Activated CD4-positive, alpha-beta T cell treated with anti-CD3 and anti-CD28 coated beads, Interleukin-2, amount 10 ng/mL, durations not matched to agents 24 days and 14 days (primary cell): Measurements from ENCODE around the gene TMUB1. TPM values are rescaled to one million over a fixed set of nuclear protein-coding genes. Genes with fewer than 3 reads are reported as not detected.

Source experiments
- DNase-seq: peaks from one replicate; pipeline ENCODE4 v3.0.0; 2022
- H3K27ac Mint-ChIP-seq: one replicate; pipeline ENCODE4 v1.8.0; 2022; ENCODE audit warnings: mild to moderate bottlenecking, mixed read lengths
- H3K27me3 Mint-ChIP-seq: one replicate; pipeline ENCODE4 v1.8.0; 2022; ENCODE audit warnings: mixed read lengths
- H3K36me3 Mint-ChIP-seq: one replicate; pipeline ENCODE4 v1.8.0; 2022; ENCODE audit warnings: low read depth, mild to moderate bottlenecking, mixed read lengths
- H3K4me1 Mint-ChIP-seq: one replicate; pipeline ENCODE4 v1.8.0; 2021; ENCODE audit warnings: mixed read lengths
- H3K4me3 Mint-ChIP-seq: one replicate; pipeline ENCODE4 v1.8.0; 2022; ENCODE audit warnings: mild to moderate bottlenecking, moderate library complexity, mixed read lengths
- H3K9me3 Mint-ChIP-seq: one replicate; pipeline ENCODE4 v1.8.0; 2021; ENCODE audit warnings: mixed read lengths
- intact Hi-C: fragments of 100-400 bp; cut with micrococcal nuclease; formaldehyde crosslinking; loops from one replicate; pipeline ENCODE4 v1.15.1; 2023
- total RNA-seq: library from RNA; stranded (reverse); gene quantifications from 2 replicates; pipeline ENCODE4 v1.2.3, GENCODE V29; 2022

Gene TMUB1
- total RNA-seq, 1 donor from 2014 or later: 59.2 TPM

DNA sequence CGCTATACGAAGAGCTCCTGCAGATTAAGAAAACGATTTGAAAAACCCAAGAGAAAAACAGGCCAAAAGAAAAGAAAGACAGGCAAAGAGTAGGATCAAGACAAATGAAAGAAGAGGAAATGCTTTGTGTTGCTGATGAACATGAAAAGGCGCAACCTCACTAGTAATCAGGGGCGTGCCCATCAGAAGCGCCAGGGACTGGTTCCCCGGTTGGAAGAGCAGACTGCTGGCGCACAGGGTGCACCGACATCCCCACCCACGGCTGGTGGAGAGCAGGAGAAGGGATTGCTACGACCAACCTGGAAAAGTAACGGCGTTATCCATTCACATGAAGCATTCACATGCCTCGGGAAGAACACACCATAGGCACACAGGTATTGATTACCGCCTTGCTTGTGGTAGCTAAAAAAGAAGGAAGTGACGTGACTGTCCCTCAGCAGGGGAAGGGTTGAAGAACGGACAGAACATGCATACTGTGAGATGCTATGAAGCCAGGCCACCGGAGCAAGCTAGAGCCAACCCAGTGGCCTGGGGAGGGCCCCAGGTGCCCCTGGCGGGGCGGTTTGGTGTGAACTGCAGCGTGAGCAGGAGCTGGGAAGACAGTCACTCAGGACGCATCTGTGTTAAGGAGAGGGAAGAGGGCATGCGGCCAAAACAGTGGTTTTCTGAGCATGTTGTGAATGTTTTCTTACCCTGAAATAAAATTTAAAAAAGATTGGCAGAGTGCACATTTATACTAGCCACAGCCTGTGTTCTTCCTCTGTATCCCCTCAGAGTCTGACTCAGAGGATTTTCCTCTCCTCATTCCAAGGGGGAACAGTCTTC is 21.3 kb upstream of the TMUB1 start:
- intact Hi-C loops: no loop called here
- H3K27ac Mint-ChIP-seq: no peak overlapping the region

DNA sequence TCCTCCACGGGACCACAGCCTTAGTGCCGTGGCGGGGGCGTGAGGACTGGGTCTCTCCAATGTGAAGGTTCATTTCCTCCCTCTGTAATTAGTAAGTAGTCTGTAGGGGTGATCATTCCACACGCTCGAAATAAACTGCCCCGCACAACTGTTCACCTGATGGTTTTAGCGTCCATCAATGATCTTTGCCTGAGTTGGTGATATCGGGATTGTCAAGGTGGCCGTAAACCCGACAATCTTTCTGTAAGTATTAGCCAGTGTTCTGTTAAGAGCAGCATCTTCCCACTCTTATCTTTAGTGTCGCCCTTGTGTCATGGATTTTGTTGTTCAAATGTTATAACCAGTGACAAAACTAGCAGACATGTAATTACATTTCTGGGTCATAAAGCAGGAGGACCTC is 20.7 kb upstream of the TMUB1 start:
- no peak overlapping the region for H3K27ac Mint-ChIP-seq
- intact Hi-C loops: no loop called here
- DNase-seq: no peak
- no peaks in the 10 kb centered on the region for H3K9me3 Mint-ChIP-seq
- H3K27me3 Mint-ChIP-seq: no peaks in the 10 kb centered on the region
- H3K4me1 Mint-ChIP-seq: peaks cover 2% of the 10 kb centered on the region
- no peaks in the 10 kb centered on the region for H3K36me3 Mint-ChIP-seq
- no peak overlapping the region for H3K4me3 Mint-ChIP-seq

More for the DNA sequence above, 21.3 kb upstream of the TMUB1 start:
- no peaks in the 10 kb centered on the region for H3K9me3 Mint-ChIP-seq
- peaks cover 2% of the 10 kb centered on the region for H3K4me1 Mint-ChIP-seq
- DNase-seq: no peak
- no peaks in the 10 kb centered on the region for H3K36me3 Mint-ChIP-seq
- H3K27me3 Mint-ChIP-seq: no peaks in the 10 kb centered on the region
- H3K4me3 Mint-ChIP-seq: no peak overlapping the region

DNA sequence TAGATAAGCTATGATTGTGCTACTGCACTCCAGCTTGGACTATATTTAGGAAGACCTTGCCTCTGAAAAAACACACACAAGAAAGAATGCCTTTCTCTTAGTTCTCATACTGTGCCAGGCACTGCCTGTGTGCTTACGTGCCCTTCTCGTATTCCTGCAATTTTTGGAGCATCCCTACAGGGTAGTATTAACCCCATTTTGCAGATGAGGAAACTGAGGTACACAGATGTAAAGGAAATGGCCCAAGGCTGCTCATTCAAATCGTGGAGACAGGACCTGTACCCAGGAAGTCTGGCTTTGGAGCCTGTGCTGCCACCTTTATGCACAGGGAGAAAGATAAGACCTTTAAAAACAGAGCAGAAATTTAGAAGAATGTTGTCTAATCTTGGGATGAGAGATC is 19.7 kb upstream of the TMUB1 start:
- Mint-ChIP-seq H3K27ac (peak overlapping the region; percentile 1), H3K4me1 (peaks cover 2% of the 10 kb centered on the region), H3K9me3 (no peaks in the 10 kb centered on the region), H3K4me3 (no peak overlapping the region), H3K36me3 (no peaks in the 10 kb centered on the region), H3K27me3 (no peaks in the 10 kb centered on the region)
- intact Hi-C loops: no loop called here
- DNase-seq: no peak

DNA sequence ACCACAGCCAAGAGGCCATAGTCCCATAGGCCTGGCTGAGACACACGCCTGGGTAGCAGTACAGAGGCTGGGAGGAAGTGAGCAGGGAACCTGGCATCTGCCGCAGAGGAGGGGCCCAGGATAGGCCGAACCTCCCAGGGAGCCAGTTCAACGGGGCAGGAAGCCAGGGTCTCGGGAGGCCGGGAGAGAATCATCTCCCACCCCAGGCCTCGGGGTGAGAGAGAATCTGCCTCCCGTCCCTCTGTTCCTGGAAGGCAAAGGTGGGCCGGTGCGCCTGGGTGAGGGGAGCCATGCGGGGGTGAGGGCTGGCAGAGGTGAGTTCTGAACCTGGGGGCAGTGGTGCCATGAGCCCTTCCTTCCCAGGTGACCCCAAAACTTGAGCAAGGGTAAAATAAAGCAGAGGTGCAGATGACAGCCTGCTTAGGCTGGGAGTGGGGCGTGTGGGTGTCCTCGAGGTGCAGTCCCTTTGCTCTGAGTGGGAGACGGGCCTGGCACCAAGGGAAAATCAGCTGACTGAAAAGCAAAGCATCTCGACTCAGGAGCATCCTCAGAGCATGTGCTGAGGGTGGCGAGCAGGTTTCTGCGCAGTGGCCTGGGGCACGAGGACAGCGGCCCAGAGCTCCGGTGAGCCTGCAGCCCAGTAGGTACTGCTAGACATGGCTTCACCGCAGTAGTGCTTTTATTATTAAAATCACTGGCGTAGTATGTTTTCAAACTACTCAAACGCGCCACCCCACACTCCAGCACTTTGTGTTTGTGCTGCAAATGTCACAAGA is 18.5 kb upstream of the TMUB1 start:
- H3K27me3 Mint-ChIP-seq: no peaks in the 10 kb centered on the region
- H3K27ac Mint-ChIP-seq: no peak overlapping the region

DNA sequence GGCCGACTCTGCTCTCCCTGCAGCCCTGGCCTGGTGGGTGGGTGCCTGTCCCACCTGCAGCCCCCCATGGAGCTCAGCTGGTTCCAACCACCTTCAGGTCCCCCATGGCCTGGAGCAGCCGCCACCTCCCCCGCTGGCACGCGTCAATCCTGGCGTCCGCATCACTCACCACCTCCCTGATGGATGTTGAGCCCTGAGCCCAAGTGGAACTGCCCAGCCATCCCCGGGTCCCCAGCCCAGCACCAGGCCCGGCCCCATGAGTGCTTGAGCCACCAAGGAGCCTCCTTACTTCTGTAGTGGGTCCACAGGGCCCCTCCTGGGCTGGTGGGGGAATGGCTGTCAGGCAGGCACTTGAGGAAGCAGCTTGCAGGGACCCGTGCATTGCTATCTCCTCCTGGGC is 17.6 kb upstream of the TMUB1 start:
- Mint-ChIP-seq H3K4me3 (no peak overlapping the region), H3K27ac (no peak overlapping the region), H3K4me1 (peaks cover 4% of the 10 kb centered on the region), H3K36me3 (no peaks in the 10 kb centered on the region), H3K9me3 (no peaks in the 10 kb centered on the region), H3K27me3 (no peaks in the 10 kb centered on the region)
- no peak for DNase-seq
- intact Hi-C loops: no loop called here

More for the DNA sequence above, 18.5 kb upstream of the TMUB1 start:
- intact Hi-C loops: no loop called here
- Mint-ChIP-seq H3K9me3 (no peaks in the 10 kb centered on the region), H3K4me3 (no peak overlapping the region), H3K36me3 (no peaks in the 10 kb centered on the region), H3K4me1 (peaks cover 2% of the 10 kb centered on the region)
- no peak for DNase-seq

DNA sequence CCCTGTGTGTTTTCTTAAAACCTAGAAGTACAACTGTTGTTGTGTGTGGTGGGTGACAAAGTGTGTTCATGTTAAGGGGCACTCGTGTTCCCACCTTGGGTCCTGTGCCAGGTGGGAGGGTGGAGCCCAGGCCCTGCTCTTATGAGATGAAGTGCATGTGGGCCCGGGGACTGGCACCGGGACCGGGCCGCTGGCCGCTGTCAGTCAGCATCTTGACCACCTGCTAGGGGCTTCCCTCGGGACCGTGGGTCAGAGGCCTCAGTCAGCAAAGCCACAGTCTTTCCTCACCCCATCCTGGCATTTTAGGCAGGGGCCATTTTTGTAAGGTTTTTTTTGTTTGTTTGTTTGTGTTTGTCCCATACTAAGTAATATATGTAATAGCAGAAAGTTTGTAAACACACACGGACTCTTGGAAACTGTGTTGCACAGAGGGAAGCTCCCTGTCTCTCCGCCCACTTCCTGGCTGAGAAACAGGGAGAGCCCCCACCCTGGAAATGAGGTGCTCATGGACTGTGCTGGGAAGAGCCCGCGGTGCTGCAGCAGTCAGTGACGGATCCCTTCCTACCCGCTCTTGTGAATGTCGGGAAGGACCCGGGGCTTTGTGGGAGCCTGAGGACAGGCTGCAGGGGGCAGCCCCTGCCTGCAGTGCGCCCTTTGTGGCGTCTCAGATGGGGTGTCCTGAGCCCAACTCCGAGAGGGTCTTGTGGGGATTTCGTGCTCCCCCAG is 16.4 kb upstream of the TMUB1 start:
- no peak for DNase-seq
- Mint-ChIP-seq H3K27ac (no peak overlapping the region), H3K4me1 (peaks cover 4% of the 10 kb centered on the region), H3K36me3 (no peaks in the 10 kb centered on the region), H3K4me3 (no peak overlapping the region), H3K9me3 (no peaks in the 10 kb centered on the region), H3K27me3 (no peaks in the 10 kb centered on the region)
- intact Hi-C loops: no loop called here

DNA sequence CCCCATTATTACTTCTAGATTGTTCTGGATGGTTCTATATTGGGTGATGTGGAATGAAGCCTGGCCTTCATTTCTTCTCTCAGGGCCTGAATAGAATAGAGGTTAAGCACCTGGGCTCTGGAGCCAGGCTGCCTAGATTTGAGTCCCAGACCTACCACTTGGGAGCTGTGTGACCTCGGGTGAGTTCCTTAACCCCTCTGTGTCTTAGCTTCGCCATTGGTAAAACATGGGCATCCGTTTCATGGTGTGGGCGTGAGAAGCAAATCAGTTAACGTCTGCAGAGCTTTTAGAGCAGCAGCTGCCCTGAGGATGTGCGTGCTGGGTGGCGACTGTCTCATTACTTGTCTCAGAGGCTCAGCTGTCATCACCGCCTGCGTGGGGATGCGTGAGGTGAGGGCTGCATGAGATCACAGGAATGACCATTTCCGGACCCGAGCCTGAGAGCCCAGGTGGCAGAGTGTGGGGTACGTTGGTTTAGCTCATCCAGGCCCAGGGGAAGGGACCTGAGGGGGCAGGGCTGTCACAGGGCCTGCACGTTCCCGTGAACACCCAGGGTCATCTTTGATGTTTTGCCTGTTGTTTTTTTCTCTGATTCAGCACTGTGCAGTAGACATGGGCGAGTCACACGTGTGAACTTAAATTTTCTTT is 12.7 kb upstream of the TMUB1 start:
- H3K27ac Mint-ChIP-seq: no peak overlapping the region

DNA sequence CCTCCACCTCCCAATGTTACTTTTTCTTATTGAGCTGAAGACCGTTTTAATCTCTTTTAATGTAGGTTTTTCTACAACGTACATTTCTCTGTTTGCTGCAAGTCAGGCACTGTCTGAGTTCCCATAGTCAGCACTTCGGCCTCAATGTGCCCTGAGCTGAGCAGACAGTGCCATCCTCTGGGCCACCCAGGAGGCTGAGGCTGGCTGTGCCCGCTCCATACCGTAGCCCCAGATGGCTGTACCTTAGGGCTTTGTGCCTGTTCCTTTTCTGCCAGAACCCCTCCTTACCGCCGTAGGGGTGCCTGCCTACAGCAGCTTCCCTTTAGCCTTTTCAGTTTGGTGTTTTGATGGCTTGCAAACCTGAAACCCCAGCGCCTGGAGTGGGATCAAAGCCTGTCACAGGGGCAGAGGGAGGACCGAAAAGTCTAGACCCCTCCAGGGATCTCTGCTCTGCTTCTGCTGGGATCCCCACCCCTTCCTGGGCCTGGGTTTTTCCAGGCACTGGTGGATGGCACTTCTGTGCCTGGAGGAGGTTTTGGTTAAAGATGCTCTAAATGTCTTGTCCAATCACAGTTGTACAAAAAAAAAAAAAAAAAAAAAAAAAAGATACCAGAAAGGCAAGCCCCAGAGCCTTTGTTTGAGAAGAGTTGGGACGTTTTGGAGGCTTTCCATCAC is 12.0 kb upstream of the TMUB1 start:
- H3K36me3 Mint-ChIP-seq: no peaks in the 10 kb centered on the region
- no peak overlapping the region for H3K4me3 Mint-ChIP-seq
- H3K9me3 Mint-ChIP-seq: no peaks in the 10 kb centered on the region
- intact Hi-C loops: no loop called here
- no peak for DNase-seq
- H3K27me3 Mint-ChIP-seq: no peaks in the 10 kb centered on the region
- H3K4me1 Mint-ChIP-seq: peaks cover 4% of the 10 kb centered on the region
- no peak overlapping the region for H3K27ac Mint-ChIP-seq

More for the DNA sequence above, 12.7 kb upstream of the TMUB1 start:
- Mint-ChIP-seq H3K9me3 (no peaks in the 10 kb centered on the region), H3K27me3 (no peaks in the 10 kb centered on the region), H3K4me3 (no peak overlapping the region), H3K36me3 (no peaks in the 10 kb centered on the region), H3K4me1 (peaks cover 4% of the 10 kb centered on the region)
- intact Hi-C loops: no loop called here
- no peak for DNase-seq

DNA sequence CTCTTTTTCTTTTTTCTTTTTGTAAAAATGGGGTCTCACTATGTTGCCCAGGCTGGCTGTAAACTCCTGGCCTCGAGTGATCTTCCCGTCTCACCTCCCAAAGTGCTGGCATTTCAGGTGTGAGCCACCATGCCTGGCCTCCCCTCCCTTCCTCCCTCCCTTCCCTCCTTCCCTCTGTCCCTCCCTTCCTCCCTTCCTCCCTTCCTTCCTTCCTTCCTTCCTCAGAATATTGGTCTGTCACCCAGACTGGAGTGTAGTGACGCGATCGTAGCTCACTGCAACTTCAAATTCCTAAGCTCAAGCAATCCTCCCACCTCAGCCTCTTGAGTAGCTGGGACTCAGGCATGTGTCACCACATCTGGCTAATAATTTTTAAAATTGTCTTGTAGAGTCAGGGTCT is 11.4 kb upstream of the TMUB1 start:
- Mint-ChIP-seq H3K27ac (no peak overlapping the region), H3K4me3 (no peak overlapping the region), H3K36me3 (no peaks in the 10 kb centered on the region), H3K27me3 (no peaks in the 10 kb centered on the region), H3K4me1 (peaks cover 4% of the 10 kb centered on the region), H3K9me3 (no peaks in the 10 kb centered on the region)
- no peak for DNase-seq
- intact Hi-C loops: no loop called here

DNA sequence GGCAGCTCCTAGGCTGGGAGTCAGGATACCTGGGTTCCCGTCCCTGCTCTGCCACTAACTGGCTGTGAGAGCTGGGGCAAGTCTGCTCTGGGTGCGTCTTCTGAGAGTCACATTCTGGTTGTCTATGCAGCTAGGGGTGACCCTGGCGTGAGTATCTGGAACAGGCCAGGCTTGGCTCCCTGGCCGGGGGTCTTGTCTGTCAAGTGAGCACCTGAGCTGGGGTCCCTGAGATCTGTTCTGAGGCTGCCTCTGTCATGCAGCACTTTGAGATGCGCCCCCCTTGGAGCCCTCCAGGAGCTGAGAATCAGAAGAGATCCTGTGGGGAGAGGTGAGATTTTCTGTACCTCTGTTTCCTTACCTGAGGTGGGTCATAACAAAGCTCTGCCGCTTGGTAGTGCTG is 10.5 kb upstream of the TMUB1 start:
- Mint-ChIP-seq H3K27ac (no peak overlapping the region), H3K4me3 (no peak overlapping the region), H3K27me3 (peaks cover 3% of the 10 kb centered on the region), H3K4me1 (peaks cover 9% of the 10 kb centered on the region), H3K9me3 (no peaks in the 10 kb centered on the region), H3K36me3 (peaks cover 3% of the 10 kb centered on the region)
- intact Hi-C loops: no loop called here
- no peak for DNase-seq

DNA sequence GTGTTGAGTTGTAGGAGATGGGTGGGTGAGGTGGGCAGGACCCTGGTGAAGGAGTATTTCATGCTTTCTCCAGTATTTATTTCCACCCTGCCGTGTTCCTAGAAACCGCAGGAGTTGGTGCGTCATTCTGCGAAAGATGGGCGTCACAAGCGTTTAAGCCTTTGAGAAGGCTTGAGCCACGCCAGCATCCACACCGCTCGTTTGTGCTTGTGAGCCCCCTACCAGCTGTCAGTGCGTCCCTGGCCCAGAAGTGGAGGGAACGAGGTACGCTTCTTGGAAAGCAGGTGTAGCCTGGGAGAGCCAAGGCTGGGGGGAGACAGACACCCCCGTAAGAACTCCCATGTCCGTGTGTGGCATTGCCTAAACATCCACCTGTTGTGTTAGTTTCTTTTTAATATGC is 8.7 kb upstream of the TMUB1 start:
- peaks cover 13% of the 10 kb centered on the region for H3K4me1 Mint-ChIP-seq
- H3K9me3 Mint-ChIP-seq: no peaks in the 10 kb centered on the region
- H3K27ac Mint-ChIP-seq: no peak overlapping the region
- H3K4me3 Mint-ChIP-seq: no peak overlapping the region
- peaks cover 5% of the 10 kb centered on the region for H3K27me3 Mint-ChIP-seq
- intact Hi-C loops: loop anchor here (1.0 kb wide), 1 partner anchor 19 kb away; no protein-coding TSS in a partner anchor
- H3K36me3 Mint-ChIP-seq: peaks cover 3% of the 10 kb centered on the region
- DNase-seq: no peak

DNA sequence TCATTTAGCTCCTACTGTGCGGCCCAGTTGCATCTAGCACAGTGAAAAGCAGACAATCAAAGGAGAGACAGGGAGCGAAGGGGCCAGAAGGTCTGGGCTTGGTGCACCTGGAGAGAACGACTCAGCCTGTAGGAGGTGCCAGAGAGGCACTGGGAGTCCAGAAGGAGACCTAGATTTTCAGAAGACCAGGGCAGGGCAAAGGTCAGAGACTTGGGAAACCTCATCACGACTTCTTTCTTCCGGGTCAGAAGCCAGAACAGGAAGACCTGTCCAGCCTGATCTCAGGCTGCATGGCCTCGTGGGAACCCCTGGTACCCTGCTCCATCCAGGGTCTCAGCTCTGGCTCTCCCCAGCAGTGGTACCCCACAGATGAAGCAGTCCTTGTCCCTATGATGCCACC is 8.1 kb upstream of the TMUB1 start:
- Mint-ChIP-seq H3K4me3 (no peak overlapping the region), H3K36me3 (peaks cover 3% of the 10 kb centered on the region), H3K27ac (no peak overlapping the region), H3K27me3 (peaks cover 5% of the 10 kb centered on the region), H3K4me1 (peaks cover 13% of the 10 kb centered on the region), H3K9me3 (no peaks in the 10 kb centered on the region)
- intact Hi-C loops: no loop called here
- peak; percentile 74 for DNase-seq

DNA sequence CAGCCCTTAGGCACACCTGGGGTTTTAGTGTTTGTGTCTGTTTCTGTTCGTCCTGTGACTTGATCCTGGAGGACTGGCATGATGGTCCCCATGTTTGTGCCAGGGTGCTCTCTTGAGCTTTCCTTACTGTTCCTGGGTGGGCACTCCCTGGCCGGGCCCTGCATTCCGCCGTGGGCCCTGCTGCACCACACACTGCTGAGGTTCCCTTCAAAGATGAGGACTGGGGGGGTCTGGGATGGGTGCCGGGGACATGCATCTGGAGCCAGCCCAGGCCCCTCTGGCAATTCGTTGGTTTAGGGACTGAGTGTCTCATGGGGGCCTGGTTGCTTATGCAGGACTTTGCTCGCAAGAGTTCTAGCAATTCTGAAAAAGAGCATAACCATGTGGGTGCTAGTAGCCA is 7.7 kb upstream of the TMUB1 start:
- Mint-ChIP-seq H3K27me3 (peaks cover 5% of the 10 kb centered on the region), H3K27ac (no peak overlapping the region), H3K4me1 (peaks cover 13% of the 10 kb centered on the region), H3K36me3 (peaks cover 3% of the 10 kb centered on the region), H3K9me3 (no peaks in the 10 kb centered on the region), H3K4me3 (no peak overlapping the region)
- intact Hi-C loops: no loop called here
- no peak for DNase-seq
